HepG2 (cell line): ENCODE measurements around the gene MLXIPL. TPM values are rescaled to one million over a fixed set of nuclear protein-coding genes. Genes with fewer than 3 reads are reported as not detected.
A peak's percentile ranks its signal among the peaks of the same experiment; 100 is the strongest.

ENCODE experiments used
- HDAC2 ChIP-seq: sonication (generic); formaldehyde crosslinking; IDR thresholded peaks from 2 replicates; pipeline ENCODE4 v1.4.0; 2020; ENCODE audit warnings: missing genetic modification reagents
- IKZF4 ChIP-seq: sonication (generic); formaldehyde crosslinking; IDR thresholded peaks from 2 replicates; pipeline ENCODE4 v1.5.1; 2020; ENCODE audit warnings: borderline replicate concordance, mild to moderate bottlenecking, low read depth, missing genetic modification reagents; ENCODE audit errors: not compliant biosample characterization
- KDM6A ChIP-seq: IDR thresholded peaks from 2 replicates; pipeline ENCODE4 v1.6.1; 2016; ENCODE audit warnings: low read depth
- PHF5A ChIP-seq: IDR thresholded peaks from one replicate; pipeline ENCODE4 v1.6.1; 2018; ENCODE audit warnings: low read depth, missing genetic modification reagents; ENCODE audit not compliant: unreplicated experiment
- PRPF4 ChIP-seq: fragments of 200-400 bp; formaldehyde crosslinking; IDR thresholded peaks from 2 replicates; pipeline ENCODE4 v1.6.1; 2016; ENCODE audit warnings: low read length, low read depth; ENCODE audit not compliant: poor library complexity, severe bottlenecking
- SALL1 ChIP-seq: sonication (generic); formaldehyde crosslinking; IDR thresholded peaks from 2 replicates; pipeline ENCODE4 v1.8.0; 2022; ENCODE audit warnings: mild to moderate bottlenecking, missing genetic modification reagents
- SMAD1 ChIP-seq: sonication (generic); formaldehyde crosslinking; IDR thresholded peaks from 2 replicates; pipeline ENCODE4 v1.4.0; 2020; ENCODE audit warnings: missing genetic modification reagents, low read depth, mild to moderate bottlenecking, borderline replicate concordance
- TBP ChIP-seq: sonication (generic); formaldehyde crosslinking; IDR thresholded peaks from 2 replicates; pipeline ENCODE4 v1.5.0; 2020; ENCODE audit warnings: missing genetic modification reagents
- TEAD3 ChIP-seq: optimal IDR thresholded peaks from 2 replicates; pipeline ENCODE3; 2016; ENCODE audit warnings: borderline replicate concordance
- ZHX2 ChIP-seq, 2 experiments: sonication (generic) in 1 of 2; formaldehyde crosslinking in 1 of 2; IDR thresholded peaks; 2 replicates each; pipeline versions ENCODE4 v1.6.1 to v1.9.0; 2014 to 2022; ENCODE audit warnings: antibody characterized with exemption in 1 of 2, borderline replicate concordance in 1 of 2, inconsistent platforms in 1 of 2, low read depth in 1 of 2, missing genetic modification reagents in 1 of 2
- ZNF318 ChIP-seq: sonication (generic); formaldehyde crosslinking; IDR thresholded peaks from 2 replicates; pipeline ENCODE4 v1.4.0; 2020; ENCODE audit warnings: mild to moderate bottlenecking, missing genetic modification reagents
- ZNF337 ChIP-seq: sonication (generic); formaldehyde crosslinking; IDR thresholded peaks from 2 replicates; pipeline ENCODE4 v1.5.1; 2020; ENCODE audit warnings: missing genetic modification reagents, low read depth, mild to moderate bottlenecking, borderline replicate concordance
- ZNF883 ChIP-seq: sonication (generic); formaldehyde crosslinking; IDR thresholded peaks from 2 replicates; pipeline ENCODE4 v1.5.1; 2020; ENCODE audit warnings: mild to moderate bottlenecking, missing genetic modification reagents; ENCODE audit errors: not compliant biosample characterization
- polyA plus RNA-seq, 8 experiments: library from polyadenylated mRNA; depleted of rRNA in 3 of 8; stranded (reverse) in 7 of 8; unstranded in 1 of 8; fragments of >200 nt; fragmentation: Illumina TruSeq in 4 of 8; extraction: Trizol in 4 of 8; gene quantifications; 2 replicates each; pipeline versions ENCODE4 v1.2.1 to v1.2.3, GENCODE V29; 2011 to 2016; ENCODE audit warnings: low read depth in 4 of 8, missing spikeins in 1 of 8, mixed read lengths in 1 of 8; ENCODE audit not compliant: insufficient read depth in 1 of 8
- total RNA-seq, 5 experiments: library from RNA; depleted of rRNA; stranded (reverse); fragments of >200 nt; fragmentation: Illumina TruSeq; extraction: Trizol; gene quantifications; 2 replicates each; pipeline ENCODE4 v1.2.3, GENCODE V29; 2016; ENCODE audit warnings: low read depth in 1 of 5

The MLXIPL gene
- total and polyA plus RNA-seq, 2 of the 13 experiments (the other 11 are each of a cell fraction or from before 2014, with no cell fraction given): 51.6 to 60.1 TPM

- TF ChIP-seq ZHX2 (IDR thresholded peaks at IDR 0.05; ENCODE audit: low read depth) (no peak), ZHX2 (CRISPR knock-in tag; IDR thresholded peaks at IDR 0.05; ENCODE audit: borderline replicate concordance) (no peak), KDM6A (no peak), ZNF883 (CRISPR knock-in tag) (no peak), IKZF4 (CRISPR knock-in tag) (no peak), HDAC2 (CRISPR knock-in tag) (peak; percentile 79), PHF5A (CRISPR knock-in tag) (peak; percentile 45), TBP (CRISPR knock-in tag) (no peak), SMAD1 (CRISPR knock-in tag) (no peak), PRPF4 (no peak), ZNF337 (CRISPR knock-in tag) (no peak), TEAD3 (CRISPR knock-in tag) (peak; percentile 61), SALL1 (CRISPR knock-in tag) (no peak; the same call in 1 of the 2 replicates), ZNF318 (peak; percentile 56; the same call in 1 of the 2 replicates)
Measured at GRCh38 chr7:73667344-73668102, 43.2 kb upstream of the MLXIPL start, which contains the start of gene VPS37D (continued).
